HepG2 (cell line): ENCODE measurements around the gene ACCS. TPM values are rescaled to one million over a fixed set of nuclear protein-coding genes. Genes with fewer than 3 reads are reported as not detected.

Experiments
- ATF1 ChIP-seq: IDR thresholded peaks from 2 replicates; pipeline ENCODE4 v1.6.1; 2016; ENCODE audit warnings: mild to moderate bottlenecking, control low read depth
- CBFB ChIP-seq: sonication (generic); formaldehyde crosslinking; IDR thresholded peaks from 2 replicates; pipeline ENCODE4 v1.4.0; 2020; ENCODE audit warnings: missing genetic modification reagents
- CBX1 ChIP-seq: IDR thresholded peaks from one replicate; pipeline ENCODE4 v1.6.1; 2016; ENCODE audit warnings: antibody characterized with exemption, low read depth
- DZIP1 ChIP-seq: sonication (generic); formaldehyde crosslinking; IDR thresholded peaks from 2 replicates; pipeline ENCODE4 v1.5.0; 2020; ENCODE audit warnings: mild to moderate bottlenecking, missing genetic modification reagents
- ETS1 ChIP-seq: sonication (generic); formaldehyde crosslinking; IDR thresholded peaks from 2 replicates; pipeline ENCODE4 v1.4.0; 2020; ENCODE audit warnings: missing genetic modification reagents
- GABPA ChIP-seq, 2 experiments: IDR thresholded peaks; 2 replicates each; pipeline ENCODE4 v1.6.1; 2011 to 2016; ENCODE audit warnings: low read depth in 2 of 2, low read length in 1 of 2, missing biosample characterization in 1 of 2, missing genetic modification characterization in 1 of 2
- GZF1 ChIP-seq: sonication (generic); formaldehyde crosslinking; IDR thresholded peaks from 2 replicates; pipeline ENCODE4 v1.5.1; 2020; ENCODE audit warnings: mild to moderate bottlenecking, missing genetic modification reagents
- HNF4A ChIP-seq: sonication (generic); formaldehyde crosslinking; IDR thresholded peaks from 2 replicates; pipeline ENCODE4 v1.4.0; 2020; ENCODE audit warnings: missing genetic modification reagents
- HOXD1 ChIP-seq: sonication (generic); formaldehyde crosslinking; IDR thresholded peaks from 2 replicates; pipeline ENCODE4 v1.5.0; 2020; ENCODE audit warnings: missing genetic modification reagents
- MATR3 ChIP-seq: sonication (generic); formaldehyde crosslinking; IDR thresholded peaks from 2 replicates; pipeline ENCODE4 v1.4.0; 2020; ENCODE audit warnings: missing genetic modification reagents
- ZBTB37 ChIP-seq: sonication (generic); formaldehyde crosslinking; IDR thresholded peaks from 2 replicates; pipeline ENCODE4 v1.4.0; 2020; ENCODE audit warnings: mild to moderate bottlenecking, missing genetic modification reagents
- ZKSCAN5 ChIP-seq: sonication (generic); formaldehyde crosslinking; IDR thresholded peaks from 2 replicates; pipeline ENCODE4 v1.5.1; 2020; ENCODE audit warnings: mild to moderate bottlenecking, missing genetic modification reagents
- ZNF225 ChIP-seq: sonication (generic); formaldehyde crosslinking; IDR thresholded peaks from 2 replicates; pipeline ENCODE4 v1.4.0; 2020; ENCODE audit warnings: mild to moderate bottlenecking, missing genetic modification reagents
- ZNF30 ChIP-seq: sonication (generic); formaldehyde crosslinking; IDR thresholded peaks from 2 replicates; pipeline ENCODE4 v1.5.0; 2020; ENCODE audit warnings: mild to moderate bottlenecking, missing genetic modification reagents
- ZNF333 ChIP-seq: sonication (generic); formaldehyde crosslinking; IDR thresholded peaks from 2 replicates; pipeline ENCODE4 v1.4.0; 2020; ENCODE audit warnings: mild to moderate bottlenecking, missing genetic modification reagents, borderline replicate concordance
- polyA plus RNA-seq, 8 experiments: library from polyadenylated mRNA; depleted of rRNA in 3 of 8; stranded (reverse) in 7 of 8; unstranded in 1 of 8; fragments of >200 nt; fragmentation: Illumina TruSeq in 4 of 8; extraction: Trizol in 4 of 8; gene quantifications; 2 replicates each; pipeline versions ENCODE4 v1.2.1 to v1.2.3, GENCODE V29; 2011 to 2016; ENCODE audit warnings: low read depth in 4 of 8, missing spikeins in 1 of 8, mixed read lengths in 1 of 8; ENCODE audit not compliant: insufficient read depth in 1 of 8
- total RNA-seq, 5 experiments: library from RNA; depleted of rRNA; stranded (reverse); fragments of >200 nt; fragmentation: Illumina TruSeq; extraction: Trizol; gene quantifications; 2 replicates each; pipeline ENCODE4 v1.2.3, GENCODE V29; 2016; ENCODE audit warnings: low read depth in 1 of 5
- TF ChIP-seq, protein P1 (sequence below): sonication (generic); formaldehyde crosslinking; IDR thresholded peaks from 2 replicates; pipeline ENCODE4 v1.5.0; 2020; ENCODE audit warnings: missing genetic modification reagents, mild to moderate bottlenecking, borderline replicate concordance
- TF ChIP-seq, protein P2 (sequence below): sonication (generic); formaldehyde crosslinking; IDR thresholded peaks from 2 replicates; pipeline ENCODE4 v1.5.1; 2020; ENCODE audit warnings: mild to moderate bottlenecking, missing genetic modification reagents, moderate library complexity

Gene ACCS
- total and polyA plus RNA-seq, 2 of the 13 experiments (the other 11 are each of a cell fraction or from before 2014, with no cell fraction given), result 0.55 to 0.59 TPM

- TF ChIP-seq ETS1 (CRISPR knock-in tag) (no peak), ATF1 (CRISPR knock-in tag) (no peak), ZNF30 (CRISPR knock-in tag) (no peak), DZIP1 (no peak), ZNF225 (CRISPR knock-in tag) (no peak), HOXD1 (CRISPR knock-in tag) (no peak), HNF4A (CRISPR knock-in tag) (no peak), MATR3 (CRISPR knock-in tag) (no peak), GZF1 (CRISPR knock-in tag) (no peak), GABPA (IDR thresholded peaks at IDR 0.05; ENCODE audit: low read depth, low read length) (no peak), GABPA (CRISPR knock-in tag; IDR thresholded peaks at IDR 0.05; ENCODE audit: low read depth) (no peak), CBFB (CRISPR knock-in tag) (no peak), ZBTB37 (CRISPR knock-in tag) (no peak), ZKSCAN5 (CRISPR knock-in tag) (no peak), CBX1 (no peak), ZNF333 (CRISPR knock-in tag) (no peak)
- TF ChIP-seq, protein P1, sequence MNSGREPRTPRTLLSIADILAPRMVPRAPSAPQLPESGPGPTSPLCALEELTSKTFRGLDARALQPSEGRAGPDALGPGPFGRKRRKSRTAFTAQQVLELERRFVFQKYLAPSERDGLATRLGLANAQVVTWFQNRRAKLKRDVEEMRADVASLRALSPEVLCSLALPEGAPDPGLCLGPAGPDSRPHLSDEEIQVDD (CRISPR knock-in tag), result no peak
- TF ChIP-seq, protein P2, sequence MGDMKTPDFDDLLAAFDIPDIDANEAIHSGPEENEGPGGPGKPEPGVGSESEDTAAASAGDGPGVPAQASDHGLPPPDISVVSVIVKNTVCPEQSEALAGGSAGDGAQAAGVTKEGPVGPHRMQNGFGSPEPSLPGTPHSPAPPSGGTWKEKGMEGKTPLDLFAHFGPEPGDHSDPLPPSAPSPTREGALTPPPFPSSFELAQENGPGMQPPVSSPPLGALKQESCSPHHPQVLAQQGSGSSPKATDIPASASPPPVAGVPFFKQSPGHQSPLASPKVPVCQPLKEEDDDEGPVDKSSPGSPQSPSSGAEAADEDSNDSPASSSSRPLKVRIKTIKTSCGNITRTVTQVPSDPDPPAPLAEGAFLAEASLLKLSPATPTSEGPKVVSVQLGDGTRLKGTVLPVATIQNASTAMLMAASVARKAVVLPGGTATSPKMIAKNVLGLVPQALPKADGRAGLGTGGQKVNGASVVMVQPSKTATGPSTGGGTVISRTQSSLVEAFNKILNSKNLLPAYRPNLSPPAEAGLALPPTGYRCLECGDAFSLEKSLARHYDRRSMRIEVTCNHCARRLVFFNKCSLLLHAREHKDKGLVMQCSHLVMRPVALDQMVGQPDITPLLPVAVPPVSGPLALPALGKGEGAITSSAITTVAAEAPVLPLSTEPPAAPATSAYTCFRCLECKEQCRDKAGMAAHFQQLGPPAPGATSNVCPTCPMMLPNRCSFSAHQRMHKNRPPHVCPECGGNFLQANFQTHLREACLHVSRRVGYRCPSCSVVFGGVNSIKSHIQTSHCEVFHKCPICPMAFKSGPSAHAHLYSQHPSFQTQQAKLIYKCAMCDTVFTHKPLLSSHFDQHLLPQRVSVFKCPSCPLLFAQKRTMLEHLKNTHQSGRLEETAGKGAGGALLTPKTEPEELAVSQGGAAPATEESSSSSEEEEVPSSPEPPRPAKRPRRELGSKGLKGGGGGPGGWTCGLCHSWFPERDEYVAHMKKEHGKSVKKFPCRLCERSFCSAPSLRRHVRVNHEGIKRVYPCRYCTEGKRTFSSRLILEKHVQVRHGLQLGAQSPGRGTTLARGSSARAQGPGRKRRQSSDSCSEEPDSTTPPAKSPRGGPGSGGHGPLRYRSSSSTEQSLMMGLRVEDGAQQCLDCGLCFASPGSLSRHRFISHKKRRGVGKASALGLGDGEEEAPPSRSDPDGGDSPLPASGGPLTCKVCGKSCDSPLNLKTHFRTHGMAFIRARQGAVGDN (CRISPR knock-in tag), result peak; percentile 70
Measured at GRCh38 chr11:44065841-44066731, at the start of gene ACCS (continued).
